Kidney tubule cell (primary cell): Measurements from ENCODE around the gene FYB1.

Experiments
- DNase-seq: peaks from one replicate; pipeline ENCODE4 v3.0.0-alpha.2; 2018; ENCODE audit warnings: low spot score

Gene FYB1

DNA sequence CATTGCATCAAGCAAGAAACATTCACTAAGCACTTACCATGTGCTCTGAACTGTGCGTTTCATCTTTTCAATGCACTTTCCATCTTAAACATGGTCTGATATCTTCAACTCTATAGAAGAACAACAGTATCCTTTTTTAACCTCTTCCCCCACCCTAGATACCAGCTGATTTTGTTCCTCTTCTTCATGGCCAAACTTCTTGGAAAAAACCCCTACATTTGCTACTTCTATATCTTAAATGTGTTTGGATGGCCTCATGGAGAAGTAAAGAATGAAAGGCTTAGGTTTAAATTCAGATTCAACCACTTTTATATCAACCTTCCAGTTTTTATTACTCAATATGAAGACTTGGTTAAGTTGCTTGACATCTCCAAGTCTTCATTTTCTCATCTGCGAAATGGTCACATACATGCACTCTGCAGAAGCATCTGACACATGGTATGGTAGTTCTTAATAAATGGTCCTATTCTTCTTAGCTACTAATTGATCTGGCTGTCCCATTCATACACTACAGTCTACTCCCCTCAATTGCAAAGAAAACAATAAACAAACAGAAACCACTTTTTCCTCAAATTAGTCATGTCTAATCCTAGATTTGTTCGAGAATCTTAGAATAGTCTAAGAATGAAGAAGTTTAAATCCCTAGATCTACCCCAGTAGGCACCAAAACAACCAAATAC, 59.4 kb downstream of the FYB1 start:
- DNase-seq: no peak

DNA sequence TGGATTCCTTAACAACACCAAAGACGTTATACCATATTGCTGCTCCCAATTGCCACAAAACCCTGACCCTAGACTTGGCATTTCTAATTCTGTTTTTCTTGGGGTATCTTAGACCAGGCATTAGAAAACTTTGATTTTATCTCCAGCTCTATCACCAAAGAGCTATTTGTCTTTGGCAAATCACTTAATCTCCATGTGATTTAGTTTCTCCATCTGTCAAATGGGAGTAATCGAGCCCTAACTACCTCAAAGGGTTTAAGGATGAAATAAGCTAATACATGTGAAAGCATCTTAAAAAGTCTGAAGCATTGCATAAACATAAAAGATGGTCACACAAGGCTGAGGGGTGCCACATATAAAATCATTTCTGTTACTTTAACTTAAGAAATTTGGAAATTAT, 60.6 kb downstream of the FYB1 start:
- DNase-seq: no peak

GRCh38 chr5:39158127-39158593, 61.2 kb downstream of the FYB1 start:
- no peak for DNase-seq

DNA sequence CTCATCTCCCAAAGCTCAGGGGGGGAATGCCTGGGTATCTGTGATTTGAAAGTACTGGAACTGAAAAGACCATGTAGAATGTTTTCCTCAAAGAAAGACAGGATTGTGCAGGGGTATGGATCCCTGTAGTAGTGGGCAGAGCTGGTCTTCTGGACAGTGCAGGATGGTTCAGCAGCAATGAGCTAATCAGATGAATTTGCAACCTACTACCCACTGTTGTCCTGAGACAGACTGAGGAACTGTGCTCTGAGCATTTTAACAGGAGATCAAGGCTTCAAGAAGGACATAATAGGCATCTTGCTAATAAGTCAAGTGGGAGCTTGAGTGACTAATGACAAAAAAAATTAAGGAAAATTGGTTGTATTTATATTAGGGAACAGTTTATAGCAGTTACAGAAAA, 61.7 kb downstream of the FYB1 start:
- DNase-seq: no peak

DNA sequence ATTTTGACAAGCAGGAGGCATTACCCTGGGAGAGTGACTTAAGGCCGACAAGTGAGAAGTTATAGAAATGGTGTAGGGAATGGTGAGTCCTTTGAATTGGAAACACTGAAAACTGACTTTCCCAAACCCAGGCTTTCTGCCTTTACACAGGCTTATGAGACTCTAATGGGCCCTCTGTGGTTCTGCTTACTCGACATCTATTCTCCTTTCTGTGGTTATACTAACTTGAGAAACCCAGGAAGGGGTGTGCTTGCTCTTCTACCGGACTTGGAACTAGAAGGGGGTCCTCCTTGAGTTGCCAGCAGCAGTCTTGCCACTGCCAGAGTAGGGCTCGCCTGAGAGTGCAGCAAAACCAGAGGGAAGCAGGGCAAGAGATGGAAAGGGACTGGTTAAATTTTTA, 63.3 kb downstream of the FYB1 start:
- DNase-seq: no peak

DNA sequence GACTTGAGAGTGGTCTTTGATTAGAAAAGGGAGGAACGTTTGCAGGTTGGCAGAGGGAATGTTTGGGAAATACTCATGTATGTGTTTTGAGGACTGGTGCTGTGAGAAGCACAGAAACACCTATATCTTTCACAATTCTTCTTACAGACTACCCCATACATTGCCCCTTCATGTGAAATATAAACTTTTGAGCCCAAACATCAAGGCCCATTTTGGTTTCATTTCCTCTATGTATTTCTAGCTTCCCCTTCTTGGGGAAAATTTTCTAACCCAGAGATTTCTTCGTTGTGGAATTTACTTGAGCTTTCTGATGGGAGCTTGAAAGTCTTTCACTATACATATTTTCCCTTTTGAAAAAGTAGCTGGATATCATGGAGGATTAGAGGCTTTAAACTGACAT, 67.6 kb downstream of the FYB1 start:
- DNase-seq: no peak

DNA sequence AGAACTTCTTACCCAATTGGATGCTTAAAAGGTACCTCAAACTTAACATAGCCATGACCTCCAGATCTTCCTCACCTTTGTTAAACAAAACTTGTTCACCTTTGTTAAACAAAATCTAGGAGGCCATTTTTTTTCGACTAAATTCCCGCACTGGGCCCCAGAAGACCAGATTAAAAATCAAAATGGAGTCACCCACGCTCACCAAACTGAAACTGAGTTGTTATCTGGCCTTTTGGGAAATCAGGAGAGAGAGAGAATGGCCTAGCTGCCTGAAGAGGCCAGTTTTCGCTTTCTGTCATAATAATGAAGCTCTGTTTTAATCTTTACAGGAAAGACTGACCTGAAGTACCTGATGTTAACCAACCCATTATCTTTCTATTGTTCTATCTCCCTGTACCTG, 69.4 kb downstream of the FYB1 start:
- DNase-seq: no peak

DNA sequence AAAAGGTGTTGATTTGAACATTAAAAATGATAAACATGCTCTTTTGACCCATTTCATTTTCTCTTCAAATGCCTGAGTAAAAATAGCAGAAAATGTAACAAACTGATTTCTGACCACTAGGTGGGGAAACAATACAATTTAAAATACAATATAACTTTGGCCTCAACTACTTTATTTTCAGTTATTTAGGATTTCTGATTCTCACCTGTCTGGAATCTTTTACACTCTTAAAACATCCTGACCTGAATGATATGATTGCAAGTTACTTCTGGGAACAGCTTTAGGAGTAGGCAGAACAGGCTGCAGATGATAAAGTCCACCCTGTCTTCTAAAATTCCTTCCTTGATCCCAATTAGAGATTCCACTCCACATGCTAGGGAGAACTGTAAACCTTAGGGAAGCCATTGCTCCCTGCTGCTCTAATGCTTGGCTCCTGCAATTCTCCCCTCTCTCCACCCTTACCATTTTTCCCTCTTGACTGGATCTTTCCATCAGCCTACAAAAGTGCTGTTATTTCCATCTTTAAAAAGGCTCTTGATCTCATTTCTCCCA, 70.3 kb downstream of the FYB1 start:
- DNase-seq: peak; percentile 11

- DNase-seq: no peak
Measured at GRCh38 chr5:39146831-39147540, 72.4 kb downstream of the FYB1 start.

GRCh38 chr5:39143151-39143860, 76.1 kb downstream of the FYB1 start:
- no peak for DNase-seq

DNA sequence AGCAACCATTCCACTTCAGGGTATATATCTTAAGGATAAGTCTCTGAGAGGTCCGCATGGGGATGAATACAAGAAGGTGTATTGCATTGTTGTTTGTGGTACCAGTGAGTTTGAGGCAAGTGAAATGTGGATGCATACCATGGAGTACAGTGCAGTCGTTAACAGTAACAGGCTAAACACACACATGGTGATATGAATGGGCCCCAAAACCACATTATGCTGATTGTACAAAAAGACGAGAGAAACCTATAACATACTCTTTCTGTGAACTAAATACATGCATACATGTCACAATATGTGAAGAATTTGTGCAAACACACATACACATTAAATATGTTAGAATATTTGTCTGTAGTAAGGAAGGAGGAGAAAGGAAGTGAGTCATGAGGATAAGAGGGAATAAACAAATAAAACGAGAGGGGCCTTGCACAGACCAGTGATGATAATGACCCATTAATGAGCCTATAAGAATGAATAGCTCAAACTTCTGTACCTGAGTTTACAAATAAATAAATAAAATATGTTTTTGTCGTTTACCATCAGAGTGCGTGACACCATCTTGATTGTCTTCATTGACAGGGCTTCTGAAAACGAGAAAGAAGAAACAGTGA, 78.7 kb downstream of the FYB1 start:
- DNase-seq: no peak

GRCh38 chr5:39138892-39139291, 80.5 kb downstream of the FYB1 start:
- DNase-seq: peak; percentile 47

DNA sequence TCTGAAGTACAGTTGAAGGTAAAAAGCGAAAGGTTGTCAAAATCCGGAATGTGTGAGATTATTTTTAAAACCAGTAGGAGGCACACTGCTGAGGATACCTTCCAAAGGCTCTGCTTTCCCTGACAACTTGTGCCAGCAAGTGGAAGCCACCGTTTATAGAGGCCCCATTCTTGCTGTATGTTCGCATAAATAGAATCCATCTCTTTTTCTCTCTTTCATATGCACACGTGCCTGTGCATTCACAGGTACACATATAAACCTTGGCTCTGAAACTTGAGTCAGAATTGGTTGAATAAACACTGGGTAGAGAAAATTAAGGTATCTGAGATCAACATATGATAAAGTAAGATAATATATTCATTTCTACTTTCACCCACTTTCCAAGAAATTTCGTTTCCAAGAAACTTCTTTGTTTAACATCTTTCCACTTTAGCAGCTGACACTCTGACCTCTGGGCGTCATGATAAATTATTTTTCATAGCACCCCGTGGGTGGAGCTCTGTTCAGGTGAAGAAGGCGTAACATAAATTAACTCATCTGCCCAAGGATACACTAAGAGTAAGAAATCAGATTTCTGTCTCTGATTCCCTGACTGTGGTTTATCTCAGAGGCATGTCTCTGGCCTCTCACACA, 81.4 kb downstream of the FYB1 start:
- peak; percentile 10 for DNase-seq

GRCh38 chr5:39137391-39137790, 82.0 kb downstream of the FYB1 start:
- DNase-seq: no peak

- peak; percentile 22 for DNase-seq
Measured at GRCh38 chr5:39132792-39133191, 86.6 kb downstream of the FYB1 start.

GRCh38 chr5:39132128-39132447, 87.3 kb downstream of the FYB1 start:
- DNase-seq: no peak

- no peak for DNase-seq
Measured at GRCh38 chr5:39131210-39132127, 87.9 kb downstream of the FYB1 start.

GRCh38 chr5:39130716-39131115, 88.6 kb downstream of the FYB1 start:
- DNase-seq: no peak

DNA sequence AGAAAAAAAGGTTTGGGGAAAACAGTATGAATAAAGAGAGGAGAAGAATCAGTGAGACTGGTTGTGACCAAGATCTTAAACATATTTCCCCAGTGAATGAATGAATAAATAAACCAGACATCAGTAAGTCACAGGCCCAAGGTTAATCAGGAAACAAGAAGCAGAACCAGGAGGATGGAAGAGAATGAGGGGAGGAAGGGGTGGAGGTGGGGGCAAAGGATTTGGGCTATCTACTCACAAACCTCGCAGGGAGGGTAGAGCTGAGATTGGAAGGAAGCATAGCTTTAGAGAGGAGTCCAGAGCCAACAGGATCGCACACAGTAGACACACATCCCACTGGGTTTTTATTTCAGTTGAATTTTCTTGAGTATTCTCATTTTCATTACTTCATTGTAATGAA, 97.4 kb downstream of the FYB1 start:
- DNase-seq: no peak

- no peak for DNase-seq
Measured at GRCh38 chr5:39121315-39121714, 98.0 kb downstream of the FYB1 start.

GRCh38 chr5:39120052-39120420, 99.3 kb downstream of the FYB1 start:
- no peak for DNase-seq
